NK-92 (cell line): ENCODE results near the gene CCDC121.

Source experiments
- DNase-seq: peaks from one replicate; lab custom pipeline; 2025; ENCODE audit not compliant: unreplicated experiment; lab: John Stamatoyannopoulos, UW

The CCDC121 gene

GRCh38 chr2:27628767-27629709, at the start of gene CCDC121, which contains the start of gene GPN1:
CCDC121 (minus strand) TSS chr2:27629012; CDS start chr2:27627799, 1,213 bp downstream.
GPN1 (plus strand) TSS chr2:27629050; CDS start chr2:27629059, 9 bp downstream.
- DNase-seq: peak; percentile 73

- no peak for DNase-seq
Measured at GRCh38 chr2:27672723-27673486, 44.1 kb upstream of the CCDC121 start.

DNA sequence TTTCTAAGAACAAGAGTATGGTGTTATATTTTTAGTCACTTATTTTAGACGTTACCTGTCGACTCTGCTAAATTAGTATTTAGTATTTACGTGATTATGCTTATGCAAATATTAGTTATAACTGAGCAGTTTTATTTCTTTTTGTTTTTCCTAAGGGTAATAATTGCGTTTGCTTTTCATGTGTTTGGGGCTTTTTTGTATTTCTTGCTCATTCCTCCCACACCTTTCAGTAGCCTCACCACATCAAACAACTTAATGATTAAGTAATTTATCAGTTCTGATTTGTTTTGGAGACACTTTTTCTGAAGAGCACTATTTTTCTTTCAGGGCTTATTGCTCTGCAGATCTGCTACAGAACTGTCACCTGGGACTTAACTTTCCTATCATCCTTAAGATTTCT, 42.4 kb upstream of the CCDC121 start:
- no peak for DNase-seq

DNA sequence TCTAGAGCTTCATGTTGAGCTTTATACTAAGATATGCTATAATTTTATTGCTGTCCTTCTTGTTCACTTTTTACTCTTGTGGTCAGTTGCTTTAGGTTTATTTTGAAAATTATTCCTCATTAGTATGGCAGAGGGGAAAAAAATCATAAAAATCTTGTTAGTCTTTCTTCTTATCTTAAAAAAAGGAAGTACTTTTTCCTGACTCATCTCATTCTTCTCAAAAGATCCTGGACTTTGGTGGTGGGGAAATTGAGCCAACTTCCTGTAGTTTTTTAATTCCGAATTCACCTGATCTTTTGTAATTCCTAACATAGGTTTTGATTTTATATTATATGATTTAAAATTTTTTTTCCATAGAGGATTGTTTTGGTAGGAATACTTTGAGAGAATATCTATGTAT, 38.6 kb upstream of the CCDC121 start:
- no peak for DNase-seq

GRCh38 chr2:27664622-27665363, 36.0 kb upstream of the CCDC121 start:
- DNase-seq: no peak

DNA sequence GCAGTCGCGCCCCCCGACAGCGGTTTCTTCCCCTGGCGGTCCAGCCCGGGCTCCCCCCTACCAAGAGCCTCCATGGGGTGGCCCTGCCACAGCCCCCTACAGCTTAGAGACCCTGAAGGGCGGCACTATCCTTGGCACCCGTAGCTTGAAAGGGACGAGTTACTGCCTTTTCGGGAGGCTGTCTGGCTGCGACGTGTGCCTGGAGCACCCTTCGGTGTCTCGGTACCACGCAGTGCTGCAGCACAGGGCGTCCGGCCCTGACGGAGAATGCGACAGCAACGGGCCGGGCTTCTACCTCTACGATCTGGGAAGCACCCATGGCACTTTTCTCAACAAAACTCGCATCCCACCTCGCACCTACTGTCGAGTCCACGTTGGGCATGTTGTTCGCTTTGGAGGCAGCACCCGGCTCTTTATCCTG, 35.4 kb upstream of the CCDC121 start:
- DNase-seq: no peak

GRCh38 chr2:27663285-27664153, 34.7 kb upstream of the CCDC121 start, which contains the start of the genes SLC4A1AP and SUPT7L:
SLC4A1AP (plus strand) TSS chr2:27663889; CDS start chr2:27663915, 26 bp downstream.
SUPT7L (minus strand) TSS chr2:27663614; CDS start chr2:27662192, 1,422 bp downstream.
- DNase-seq: no peak

- no peak for DNase-seq
Measured at GRCh38 chr2:27661371-27661770, 32.6 kb upstream of the CCDC121 start.

DNA sequence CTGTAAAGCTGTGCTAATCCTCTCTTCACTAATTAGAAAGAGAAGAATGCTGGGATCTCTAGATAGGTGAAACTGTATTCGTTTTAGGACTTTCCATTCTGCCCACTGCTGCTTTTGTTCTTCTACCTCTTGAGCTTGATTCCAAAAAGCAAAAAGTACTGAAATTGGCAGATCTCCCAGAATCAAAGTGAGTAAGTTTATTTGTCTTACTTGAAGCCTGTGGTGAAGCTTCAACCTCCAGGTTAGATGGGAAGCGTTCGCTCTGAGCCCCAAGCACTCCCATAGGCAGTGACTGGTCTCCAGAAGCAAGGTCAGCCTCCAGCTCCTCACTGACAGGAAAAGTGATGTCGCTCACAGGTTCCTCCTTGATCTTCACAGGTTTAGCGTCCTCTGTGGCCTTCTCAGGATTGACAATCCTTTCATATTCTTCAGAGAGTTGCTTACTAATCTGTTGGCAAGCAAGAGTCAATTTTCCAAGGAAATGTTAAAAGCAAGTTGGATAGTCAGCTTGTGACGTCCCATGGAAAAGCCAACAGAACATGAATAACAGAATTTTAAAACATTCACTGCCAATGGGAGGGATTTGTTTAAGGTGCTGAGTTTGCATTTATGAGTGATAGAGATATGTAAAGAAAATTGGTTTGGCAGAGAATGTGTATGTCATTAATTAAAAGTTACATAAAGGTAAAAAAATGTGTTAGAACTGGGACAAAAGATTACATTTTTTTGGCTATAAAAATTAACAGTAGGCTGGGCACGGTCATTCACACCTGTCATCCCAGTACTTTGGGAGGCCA, 26.5 kb upstream of the CCDC121 start:
- no peak for DNase-seq

DNA sequence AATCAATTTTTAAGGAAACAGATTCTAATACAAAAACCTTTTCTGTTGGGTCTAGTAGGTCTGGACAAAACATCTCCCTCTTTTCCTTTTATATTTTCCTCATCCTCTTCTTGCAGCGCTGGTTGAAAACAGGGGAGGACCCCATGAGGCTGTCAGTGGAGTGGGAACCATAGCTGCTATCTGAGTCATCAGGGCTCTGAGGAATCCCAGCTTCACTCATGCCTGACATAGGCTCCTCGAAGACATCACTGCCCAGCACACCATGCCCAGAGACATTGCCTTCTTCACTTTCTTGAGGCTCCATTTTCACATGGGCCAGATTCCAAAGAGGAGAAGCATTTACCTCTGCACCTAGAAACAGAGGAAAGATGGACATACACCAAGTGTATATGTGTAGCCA, 24.6 kb upstream of the CCDC121 start:
- no peak for DNase-seq

- DNase-seq: no peak
Measured at GRCh38 chr2:27652790-27653189, 24.0 kb upstream of the CCDC121 start.

DNA sequence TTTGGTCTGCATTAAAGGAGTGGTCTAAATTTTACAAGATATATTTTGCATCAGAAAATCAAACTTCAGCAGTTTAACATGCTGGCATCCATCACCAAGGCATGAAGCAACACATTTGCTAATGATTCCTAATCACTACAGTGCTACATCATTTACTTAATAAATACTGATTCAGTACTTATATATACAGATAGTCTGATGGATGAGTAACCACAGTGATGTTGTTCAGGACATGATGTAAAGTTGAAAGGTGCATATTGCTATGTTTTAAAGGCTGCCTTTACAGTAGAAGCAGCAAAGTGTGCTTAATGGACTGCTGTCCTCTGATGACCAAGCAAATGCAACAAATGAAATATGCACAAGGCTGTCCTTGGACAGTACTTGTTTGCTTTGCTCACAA, 23.5 kb upstream of the CCDC121 start:
- DNase-seq: no peak

- DNase-seq: no peak
Measured at GRCh38 chr2:27651056-27651455, 22.2 kb upstream of the CCDC121 start.

DNA sequence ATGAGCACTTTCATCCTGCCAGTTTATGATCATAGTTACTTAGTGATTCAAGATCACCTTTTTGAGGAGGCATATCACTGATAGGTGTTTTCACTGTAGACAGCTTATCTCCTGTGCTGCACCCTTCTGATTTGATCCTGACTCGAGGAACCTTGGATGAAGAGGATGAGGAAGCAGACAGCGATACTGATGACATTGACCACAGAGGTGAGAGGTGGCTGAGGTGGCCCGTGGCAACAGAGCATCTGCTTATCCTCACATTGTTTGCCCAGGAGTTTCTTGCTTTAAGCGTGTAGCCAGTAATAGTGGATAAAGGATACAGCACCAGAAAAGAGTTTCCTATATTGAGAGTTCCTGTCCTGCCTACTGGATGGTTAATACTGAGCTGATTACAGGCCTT, 18.9 kb upstream of the CCDC121 start:
- DNase-seq: no peak

- no peak for DNase-seq
Measured at GRCh38 chr2:27647289-27647688, 18.5 kb upstream of the CCDC121 start.

GRCh38 chr2:27645197-27645596, 16.4 kb upstream of the CCDC121 start:
- no peak for DNase-seq

DNA sequence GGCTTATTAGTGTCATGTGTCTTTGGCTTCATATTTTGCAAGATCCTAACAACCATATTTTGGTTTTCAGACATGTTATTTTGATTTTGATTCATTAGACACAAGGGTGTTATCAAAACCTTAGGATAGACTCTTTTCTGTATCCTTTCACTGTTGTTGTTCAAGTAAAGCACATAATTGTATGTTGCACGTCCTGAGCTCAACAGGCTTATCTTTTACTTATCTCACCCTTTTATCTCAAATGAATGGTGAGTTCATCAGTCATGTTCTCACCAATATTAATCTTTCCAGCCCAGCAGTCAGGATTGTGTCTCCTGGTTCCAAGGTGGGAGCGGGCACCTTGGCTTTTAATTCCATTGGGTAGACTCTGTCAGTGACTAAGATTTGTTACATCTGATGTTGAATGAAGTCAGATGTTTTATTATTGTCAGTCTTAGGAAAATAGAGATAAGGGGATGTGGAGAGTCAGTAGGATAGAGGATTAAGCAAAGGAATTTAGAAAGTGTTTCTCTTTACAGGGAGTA, 12.0 kb upstream of the CCDC121 start:
- no peak for DNase-seq

GRCh38 chr2:27638709-27639108, 9.9 kb upstream of the CCDC121 start:
- no peak for DNase-seq

DNA sequence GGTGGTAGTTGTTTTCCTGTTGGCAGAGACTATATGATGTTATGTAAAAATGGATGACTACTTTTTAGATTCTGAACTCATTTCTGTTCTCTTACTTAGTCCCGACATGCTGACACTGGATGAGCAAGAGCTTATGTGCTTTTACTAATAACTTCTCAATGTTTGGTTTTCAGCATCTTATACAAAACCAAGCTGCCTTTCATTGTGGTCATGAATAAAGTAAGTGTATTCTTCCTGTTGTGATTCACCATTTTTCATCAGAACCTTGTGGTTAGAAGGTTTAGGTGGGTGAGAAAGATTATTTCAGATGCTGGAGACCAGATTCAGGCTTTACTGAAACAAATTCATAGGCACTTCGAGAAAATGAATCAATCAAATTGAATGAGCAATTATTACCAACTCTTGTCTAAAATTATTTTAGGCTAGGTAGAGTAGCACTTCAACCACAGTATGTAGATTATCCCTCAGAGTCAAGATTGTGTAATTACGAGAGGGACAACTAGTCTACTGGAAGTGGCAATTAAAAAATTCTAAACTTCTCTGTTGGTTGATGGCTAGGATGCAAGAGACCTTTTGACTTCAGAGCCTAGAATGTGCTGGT, 9.3 kb upstream of the CCDC121 start:
- DNase-seq: no peak
